IMR-90 (cell line): ENCODE results near the gene RAB3IL1. TPM values are rescaled to one million over a fixed set of nuclear protein-coding genes. Genes with fewer than 3 reads are reported as not detected.

Experiments
- ATAC-seq: fragments of 200-7000 bp; cut with Tn5 transposase; 2 replicates; pipeline ENCODE4 v1.9.1; 2020; ENCODE audit warnings: low read depth, mild to moderate bottlenecking, moderate library complexity
- BruUV-seq: library from RNA; stranded (reverse); fragments of 400-500 nt; replicated peaks from 2 replicates; lab custom pipeline; 2021; lab: Mats Ljungman, UMichigan
- CTCF ChIA-PET: fragments of 300-600 bp; formaldehyde crosslinking; extraction: SDS; loops from one replicate; lab custom pipeline; 2021; ENCODE audit warnings: antibody characterized with exemption; lab: Yijun Ruan, JAX
- POLR2A ChIA-PET: fragments of 300-600 bp; sonication (Branson Sonifier 250); formaldehyde crosslinking; loops from one replicate; lab custom pipeline; 2022; ENCODE audit warnings: antibody characterized with exemption; ENCODE audit not compliant: unreplicated experiment; lab: Charles Lee
- DNase-seq: peaks from one replicate; pipeline ENCODE4 v3.0.0; 2013
- H2AFZ ChIP-seq: replicated peaks from 2 replicates; pipeline ENCODE3; 2013; ENCODE audit warnings: low read length, mild to moderate bottlenecking; ENCODE audit not compliant: poor library complexity
- H2AK5ac ChIP-seq: 2 replicates; pipeline ENCODE4 v1.6.1; 2013; ENCODE audit warnings: low read depth, low read length, inconsistent platforms
- H2AK9ac ChIP-seq: replicated peaks from 2 replicates; pipeline ENCODE3; 2013; ENCODE audit warnings: mild to moderate bottlenecking, low read depth, low read length, moderate library complexity; ENCODE audit not compliant: poor library complexity
- H2BK120ac ChIP-seq: 2 replicates; pipeline ENCODE4 v1.6.1; 2013; ENCODE audit warnings: low read depth, low read length, inconsistent platforms
- H2BK15ac ChIP-seq: 3 replicates; pipeline ENCODE4 v1.6.1; 2013; ENCODE audit warnings: low read depth, low read length, inconsistent platforms
- H2BK20ac ChIP-seq: 2 replicates; pipeline ENCODE4 v1.6.1; 2013; ENCODE audit warnings: low read depth, mild to moderate bottlenecking, inconsistent platforms, low read length, moderate library complexity
- H2BK5ac ChIP-seq: 2 replicates; pipeline ENCODE4 v1.6.1; 2013; ENCODE audit warnings: mild to moderate bottlenecking, low read depth, low read length, inconsistent platforms; ENCODE audit not compliant: poor library complexity, severe bottlenecking
- H3K14ac ChIP-seq: replicated peaks from 2 replicates; pipeline ENCODE4 v1.6.1; 2013; ENCODE audit warnings: low read depth, low read length, inconsistent platforms
- H3K18ac ChIP-seq: 2 replicates; pipeline ENCODE4 v1.6.1; 2013; ENCODE audit warnings: low read depth, low read length, control low read depth
- H3K23ac ChIP-seq: 2 replicates; pipeline ENCODE4 v1.6.1; 2013; ENCODE audit warnings: low read depth, low read length, inconsistent platforms
- H3K27ac ChIP-seq: 2 replicates; pipeline ENCODE4 v1.5.1; 2013; ENCODE audit warnings: mild to moderate bottlenecking, control low read depth, low read length; ENCODE audit not compliant: insufficient read depth
- H3K27me3 ChIP-seq: 2 replicates; pipeline ENCODE4 v1.6.1; 2013; ENCODE audit warnings: low read length; ENCODE audit not compliant: control insufficient read depth, insufficient read depth
- H3K36me3 ChIP-seq: 2 replicates; pipeline ENCODE4 v1.6.1; 2013; ENCODE audit warnings: low read length, mixed read lengths; ENCODE audit not compliant: control insufficient read depth, insufficient read depth
- H3K4ac ChIP-seq: 2 replicates; pipeline ENCODE4 v1.6.1; 2013; ENCODE audit warnings: low read depth, low read length, inconsistent platforms
- H3K4me1 ChIP-seq: 2 replicates; pipeline ENCODE4 v1.6.1; 2013; ENCODE audit warnings: low read length, mixed read lengths; ENCODE audit not compliant: control insufficient read depth, insufficient read depth
- H3K4me2 ChIP-seq: 2 replicates; pipeline ENCODE4 v1.6.1; 2013; ENCODE audit warnings: low read depth, mild to moderate bottlenecking, control low read depth, low read length, moderate library complexity
- H3K4me3 ChIP-seq: 2 replicates; pipeline ENCODE4 v1.5.1; 2013; ENCODE audit warnings: low read depth, mild to moderate bottlenecking, control low read depth, low read length, moderate library complexity; ENCODE audit not compliant: insufficient read depth
- H3K56ac ChIP-seq: 2 replicates; pipeline ENCODE4 v1.6.1; 2013; ENCODE audit warnings: low read length, inconsistent platforms; ENCODE audit not compliant: insufficient read depth; ENCODE audit errors: extremely low read depth
- H3K79me1 ChIP-seq, 2 experiments: 2 replicates each; pipeline ENCODE4 v1.6.1; 2013; ENCODE audit warnings: low read length in 2 of 2, inconsistent platforms in 1 of 2, low read depth in 1 of 2
- H3K9ac ChIP-seq: 2 replicates; pipeline ENCODE4 v1.6.1; 2013; ENCODE audit warnings: low read depth, low read length, control low read depth
- H3K9me1 ChIP-seq: 2 replicates; pipeline ENCODE4 v1.6.1; 2013; ENCODE audit warnings: low read length, inconsistent platforms; ENCODE audit not compliant: insufficient read depth
- H3K9me3 ChIP-seq: 2 replicates; pipeline ENCODE4 v1.6.1; 2013; ENCODE audit warnings: low read length; ENCODE audit not compliant: control insufficient read depth, insufficient read depth
- H4K20me1 ChIP-seq: 2 replicates; pipeline ENCODE4 v1.6.1; 2013; ENCODE audit warnings: low read length, inconsistent platforms; ENCODE audit not compliant: insufficient read depth
- H4K5ac ChIP-seq: 2 replicates; pipeline ENCODE4 v1.6.1; 2013; ENCODE audit warnings: mild to moderate bottlenecking, low read depth, low read length, control low read depth
- H4K8ac ChIP-seq, 2 experiments: 2 replicates each; pipeline ENCODE4 v1.6.1; 2013; ENCODE audit warnings: low read depth in 2 of 2, low read length in 2 of 2, control low read depth in 1 of 2, inconsistent platforms in 1 of 2
- H4K91ac ChIP-seq: 2 replicates; pipeline ENCODE4 v1.6.1; 2013; ENCODE audit warnings: low read depth, low read length, inconsistent platforms; ENCODE audit not compliant: insufficient read depth
- BHLHE40 ChIP-seq: fragments of 150-350 bp; IDR thresholded peaks from 2 replicates; pipeline ENCODE4 v1.6.1; 2016; ENCODE audit warnings: mild to moderate bottlenecking, low read depth, low read length
- CEBPB ChIP-seq: IDR thresholded peaks from 2 replicates; pipeline ENCODE4 v1.6.1; 2012; ENCODE audit warnings: low read depth, low read length, improper control_type of control experiment
- FOS ChIP-seq: fragments of 150-350 bp; IDR thresholded peaks from 2 replicates; pipeline ENCODE4 v1.6.1; 2016; ENCODE audit warnings: low read depth, low read length
- MAZ ChIP-seq: IDR thresholded peaks from 2 replicates; pipeline ENCODE4 v1.6.1; 2012; ENCODE audit warnings: low read depth, mild to moderate bottlenecking, low read length, improper control_type of control experiment, moderate library complexity, borderline replicate concordance
- RFX5 ChIP-seq: IDR thresholded peaks from 2 replicates; pipeline ENCODE4 v1.8.0; 2012; ENCODE audit warnings: low read depth, mild to moderate bottlenecking, low read length, moderate library complexity
- USF2 ChIP-seq: fragments of 150-350 bp; IDR thresholded peaks from 2 replicates; pipeline ENCODE4 v1.6.1; 2017; ENCODE audit warnings: mild to moderate bottlenecking, antibody characterized with exemption, low read length, low read depth
- WGBS, 2 experiments: methylation state at CpG; one replicate each; pipeline versions ENCODE4 v1.1.5 to v1.1.7; 2013; ENCODE audit warnings: missing lambda C conversion rate in 2 of 2; ENCODE audit not compliant: insufficient read length in 1 of 2; ENCODE audit errors: extremely low coverage in 2 of 2; 5-methylcytosine and 5-hydroxymethylcytosine counted together
- dilution Hi-C: fragments of 300-500 bp; cut with HindIII; formaldehyde crosslinking; loops from one replicate; pipeline ENCODE4 v1.14.3; 2018; ENCODE audit warnings: low sequenced_read_pairs; ENCODE audit not compliant: unreplicated experiment
- in situ Hi-C: fragments of 300-500 bp; cut with MboI; formaldehyde crosslinking; loops from 3 replicates; pipeline ENCODE4 v1.14.3; 2019; ENCODE audit warnings: low sequenced_read_pairs, inconsistent platforms, mixed read lengths
- intact Hi-C: fragments of 100-400 bp; cut with micrococcal nuclease; formaldehyde crosslinking; loops from 2 replicates; pipeline ENCODE4 v1.10.0; 2022
- polyA plus RNA-seq, 3 experiments: library from polyadenylated mRNA; depleted of rRNA; stranded (reverse); fragments of >200 nt; gene quantifications; 2 replicates each; pipeline ENCODE4 v1.2.3, GENCODE V29; 2012; ENCODE audit warnings: low replicate concordance in 1 of 3
- total RNA-seq: library from RNA; depleted of rRNA; stranded (reverse); fragments of >200 nt; gene quantifications from 2 replicates; pipeline ENCODE4 v1.2.3, GENCODE V29; 2012

The RAB3IL1 gene
- total and polyA plus RNA-seq, 2 of the 4 experiments (the other 2 are of a cell fraction), result 0.72 to 1.9 TPM

GRCh38 chr11:61904539-61905048 is 12.8 kb downstream of the RAB3IL1 start:
- H4K8ac ChIP-seq, result no peak overlapping the region
- no peak overlapping the region for H2BK120ac ChIP-seq
- no peak overlapping the region for H2BK20ac ChIP-seq
- H2AK9ac ChIP-seq, result no peak overlapping the region
- in situ Hi-C loops, result no loop called here
- H3K9me1 ChIP-seq, result no peaks in the 10 kb centered on the region
- H2BK15ac ChIP-seq, result no peak overlapping the region
- TF ChIP-seq CEBPB, result no peak
- TF ChIP-seq FOS, result no peak
- TF ChIP-seq RFX5, result no peak
- no peak for TF ChIP-seq MAZ
- TF ChIP-seq USF2, result no peak
- no peak for TF ChIP-seq BHLHE40
- CTCF ChIA-PET, result interaction anchor here (1.0 to 3.7 kb wide), 2 partner anchors 177 to 204 kb away, joined by 3 to 13 read pairs; no protein-coding TSS in a partner anchor
- no peaks in the 10 kb centered on the region for H3K27me3 ChIP-seq
- POLR2A ChIA-PET, result no interaction called here
- H3K14ac ChIP-seq, result no peak overlapping the region
- 51% methylated on average over 11 of the region's 19 CpGs; no CpG with 5 or more reads in 1 of the 2 experiments for WGBS, 2 experiments
- H3K4me1 ChIP-seq, result no peaks in the 10 kb centered on the region
- H4K20me1 ChIP-seq, result no peaks in the 10 kb centered on the region
- H3K27ac ChIP-seq, result no peak overlapping the region
- H2AFZ ChIP-seq, result no peak overlapping the region
- ATAC-seq (no peak), DNase-seq (no peak)
- no peak overlapping the region for H2AK5ac ChIP-seq
- H3K18ac ChIP-seq, result no peak overlapping the region
- H3K4ac ChIP-seq, result no peak overlapping the region
- dilution Hi-C loops, result no loop called here
- H3K56ac ChIP-seq, result no peak overlapping the region
- no peaks in the 10 kb centered on the region for H3K9me3 ChIP-seq
- no peak overlapping the region for H2BK5ac ChIP-seq
- H3K79me1 ChIP-seq, result no peaks in the 10 kb centered on the region
- no peak overlapping the region for H4K91ac ChIP-seq
- no peak overlapping the region for H4K5ac ChIP-seq
- BruUV-seq, result no TSS peak
- no peak overlapping the region for H3K4me3 ChIP-seq
- no peak overlapping the region for H3K9ac ChIP-seq
- H3K4me2 ChIP-seq, result no peak overlapping the region
- intact Hi-C loops, result no loop called here
- H3K23ac ChIP-seq, result no peak overlapping the region
- peaks cover 1% of the 10 kb centered on the region; the same call in 1 of the 2 replicates for H3K36me3 ChIP-seq
